HCEC 1CT (cell line): ENCODE data around the gene EIPR1.

ENCODE experiments used
- DNase-seq: peaks from one replicate; pipeline ENCODE4 v3.0.0-alpha.2; 2017

EIPR1 gene

DNA sequence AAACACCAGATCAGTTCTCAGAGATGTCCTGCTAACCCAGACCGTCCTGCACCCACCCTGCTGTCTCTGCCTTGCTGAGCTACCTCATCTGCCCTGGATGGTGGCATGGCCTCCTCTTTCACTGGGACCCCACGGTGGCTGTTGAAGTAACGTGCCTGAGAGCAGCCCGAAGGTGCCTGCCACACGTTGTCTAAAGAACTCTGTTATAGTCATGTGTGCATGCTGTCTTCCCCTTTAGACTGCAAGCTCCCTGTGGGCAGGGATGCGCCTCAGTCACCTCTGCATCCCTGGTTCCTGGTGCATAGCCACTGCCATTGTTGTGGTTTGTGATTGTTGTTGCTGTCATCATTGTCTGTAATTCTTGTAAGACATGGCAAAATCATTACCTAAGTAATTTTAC, 235.9 kb downstream of the EIPR1 start:
- no peak for DNase-seq

DNA sequence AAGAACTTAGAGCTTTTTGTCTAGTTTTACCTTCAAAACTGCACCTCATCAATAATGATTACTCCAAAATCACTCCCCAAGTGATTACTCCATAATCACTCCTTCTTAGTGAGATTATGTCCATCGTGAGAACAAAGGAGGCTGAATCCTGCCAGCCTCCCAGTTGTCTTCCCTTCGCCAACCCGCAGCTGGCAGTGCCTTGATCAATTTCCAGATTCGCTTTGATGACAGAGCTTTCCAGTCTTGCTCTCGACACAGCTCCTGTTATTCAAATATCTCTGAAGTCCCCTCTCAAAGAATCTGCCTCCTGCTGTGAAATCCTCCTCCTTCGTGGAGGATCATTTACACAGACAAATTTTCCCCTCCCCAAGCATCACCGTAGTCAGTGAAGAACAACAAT, 237.7 kb downstream of the EIPR1 start:
- DNase-seq: no peak
